ENCODE data around the gene ZNF516.

The ZNF516 gene

GRCh38 chr18:76328140-76328539 is 166.9 kb downstream of the ZNF516 start:
- DNase-seq (ENCODE audit: low read depth) = no peak

GRCh38 chr18:76323891-76324290 is 171.2 kb downstream of the ZNF516 start:
- DNase-seq (ENCODE audit: low read depth) = no peak

GRCh38 chr18:76322686-76323085 is 172.4 kb downstream of the ZNF516 start:
- no peak for DNase-seq (ENCODE audit: low read depth)

- DNase-seq (ENCODE audit: low read depth) = no peak
These were observed 175.7 kb downstream of the ZNF516 start for GRCh38 chr18:76319366-76319765.

- no peak for DNase-seq (ENCODE audit: low read depth)
These were observed 176.4 kb downstream of the ZNF516 start for GRCh38 chr18:76318607-76319006.

- DNase-seq (ENCODE audit: low read depth) = no peak
These were observed 177.9 kb downstream of the ZNF516 start for GRCh38 chr18:76317136-76317535.

- DNase-seq (ENCODE audit: low read depth) = no peak
These were observed 179.3 kb downstream of the ZNF516 start for GRCh38 chr18:76315722-76316230.

- no peak for DNase-seq (ENCODE audit: low read depth)
These were observed 180.5 kb downstream of the ZNF516 start for GRCh38 chr18:76314496-76314895.

- no peak for DNase-seq (ENCODE audit: low read depth)
These were observed 181.0 kb downstream of the ZNF516 start for GRCh38 chr18:76314015-76314414.

Measured in CMK (cell line).